Astrocyte of the cerebellum (primary cell): ENCODE data around the gene RUSF1.

Experiments used
- DNase-seq: peaks from one replicate; pipeline ENCODE4 v3.0.0-alpha.2; 2011; ENCODE audit warnings: low read depth
- H3K4me3 ChIP-seq: 2 replicates; pipeline ENCODE4 v1.5.1; 2011; ENCODE audit warnings: mild to moderate bottlenecking, low read depth, low read length, moderate library complexity
- in situ Hi-C: cut with HindIII; loops from 2 replicates; pipeline ENCODE4 v1.10.0; 2017; ENCODE audit warnings: low sequenced_read_pairs
- TF ChIP-seq, protein P1 (sequence below): IDR thresholded peaks from 2 replicates; pipeline ENCODE4 v1.5.1; 2012; ENCODE audit warnings: low read length, low read depth, moderate library complexity, mild to moderate bottlenecking; ENCODE audit errors: missing control alignments

RUSF1 gene

DNA sequence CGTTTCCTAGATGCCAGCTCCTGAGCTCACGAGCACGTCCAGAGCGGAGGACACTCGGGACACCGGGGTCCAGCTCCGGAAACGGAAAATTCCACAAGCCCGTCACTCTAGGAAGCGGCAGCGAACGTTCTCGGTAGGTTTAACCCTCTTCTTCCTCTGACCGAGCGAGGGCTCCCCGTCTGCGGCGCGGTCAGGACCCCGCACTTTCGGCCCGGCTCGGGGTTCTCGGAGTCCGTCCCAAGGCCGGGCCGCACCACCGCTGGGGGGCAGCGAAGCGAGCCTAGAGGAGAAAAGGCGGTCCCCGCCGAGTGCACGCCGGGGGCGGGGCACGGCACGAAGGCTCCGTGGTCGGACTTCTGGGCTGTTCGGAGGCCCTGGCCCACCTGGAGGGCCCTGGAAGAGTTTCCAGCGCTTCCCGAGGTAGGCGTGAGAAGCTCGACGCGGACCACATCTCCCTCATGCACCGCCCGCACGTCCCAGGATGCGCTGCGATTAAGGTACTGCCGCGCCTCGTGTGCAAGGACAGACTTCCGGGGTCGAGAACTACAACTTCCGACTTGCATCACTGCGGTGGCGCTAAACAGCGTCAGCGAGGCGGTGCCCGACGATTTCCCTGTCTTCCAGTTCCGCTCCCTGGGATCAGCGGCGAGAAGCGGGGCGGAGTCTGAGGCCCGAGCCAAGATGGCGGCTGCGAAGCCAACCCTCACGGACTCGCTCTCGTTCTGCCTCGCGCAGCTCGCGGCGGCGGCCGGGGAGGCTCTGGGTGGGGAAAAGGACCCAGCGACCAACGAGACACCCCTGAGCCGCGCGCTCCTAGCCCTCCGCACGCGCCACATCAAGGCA lies 49.1 kb downstream of the RUSF1 start, which contains the start of gene ARMC5:
Gene ARMC5 (plus strand): TSS at position 658 of the 843 bp plus-strand sequence. CDS start 24 bp downstream, at position 682.
- H3K4me3 ChIP-seq: peak within 1 kb of the TSS; percentile 82
- peak; percentile 98 for DNase-seq
- in situ Hi-C loops: loop anchor here (10.0 kb wide), 1 partner anchor 264 kb away; no protein-coding TSS in a partner anchor
- TF ChIP-seq, protein P1, sequence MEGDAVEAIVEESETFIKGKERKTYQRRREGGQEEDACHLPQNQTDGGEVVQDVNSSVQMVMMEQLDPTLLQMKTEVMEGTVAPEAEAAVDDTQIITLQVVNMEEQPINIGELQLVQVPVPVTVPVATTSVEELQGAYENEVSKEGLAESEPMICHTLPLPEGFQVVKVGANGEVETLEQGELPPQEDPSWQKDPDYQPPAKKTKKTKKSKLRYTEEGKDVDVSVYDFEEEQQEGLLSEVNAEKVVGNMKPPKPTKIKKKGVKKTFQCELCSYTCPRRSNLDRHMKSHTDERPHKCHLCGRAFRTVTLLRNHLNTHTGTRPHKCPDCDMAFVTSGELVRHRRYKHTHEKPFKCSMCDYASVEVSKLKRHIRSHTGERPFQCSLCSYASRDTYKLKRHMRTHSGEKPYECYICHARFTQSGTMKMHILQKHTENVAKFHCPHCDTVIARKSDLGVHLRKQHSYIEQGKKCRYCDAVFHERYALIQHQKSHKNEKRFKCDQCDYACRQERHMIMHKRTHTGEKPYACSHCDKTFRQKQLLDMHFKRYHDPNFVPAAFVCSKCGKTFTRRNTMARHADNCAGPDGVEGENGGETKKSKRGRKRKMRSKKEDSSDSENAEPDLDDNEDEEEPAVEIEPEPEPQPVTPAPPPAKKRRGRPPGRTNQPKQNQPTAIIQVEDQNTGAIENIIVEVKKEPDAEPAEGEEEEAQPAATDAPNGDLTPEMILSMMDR: peak; percentile 53

DNA sequence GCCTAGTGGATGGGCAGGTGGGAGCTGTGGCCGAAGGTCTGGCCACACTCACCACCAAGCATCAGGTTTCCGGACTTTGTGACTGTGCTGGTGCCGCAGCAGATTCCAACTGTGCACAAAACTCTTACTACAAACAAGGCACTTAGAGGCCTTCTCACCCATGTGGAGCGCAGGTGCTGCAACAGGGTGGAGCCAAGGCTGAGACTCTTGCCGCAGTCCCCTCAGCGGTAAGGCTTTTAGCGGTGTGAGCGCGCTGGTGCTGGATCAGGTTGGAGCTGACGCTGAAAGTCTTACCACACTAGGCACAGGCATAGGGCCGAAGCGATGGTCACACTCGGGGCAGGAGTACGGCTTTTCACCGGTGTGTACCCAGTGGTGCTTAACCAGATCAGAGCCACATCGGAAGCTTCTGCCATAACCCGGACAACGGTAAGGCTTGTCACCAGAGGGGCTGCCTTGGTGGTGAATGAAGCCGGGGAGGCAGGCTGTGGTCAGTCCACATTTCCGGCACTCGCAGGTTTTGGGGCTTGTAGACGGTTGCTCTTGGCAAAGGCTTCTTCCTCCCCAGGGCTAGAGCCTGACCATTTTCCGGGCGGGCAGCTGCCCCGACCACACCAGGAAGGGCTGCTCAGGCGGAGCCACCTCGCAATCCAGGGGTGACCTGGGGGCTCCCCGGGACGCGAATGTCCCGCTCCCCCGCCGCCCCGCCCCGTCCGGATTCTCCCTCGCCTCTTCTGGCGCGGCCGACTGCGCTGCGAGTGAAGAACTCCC lies 49.9 kb downstream of the RUSF1 start:
- H3K4me3 ChIP-seq: peak overlapping the region; percentile 82
- TF ChIP-seq, protein P1: peak; percentile 33
- DNase-seq: no peak
- in situ Hi-C loops: loop anchor here (10.0 kb wide), 1 partner anchor 263 kb away; no protein-coding TSS in a partner anchor

DNA sequence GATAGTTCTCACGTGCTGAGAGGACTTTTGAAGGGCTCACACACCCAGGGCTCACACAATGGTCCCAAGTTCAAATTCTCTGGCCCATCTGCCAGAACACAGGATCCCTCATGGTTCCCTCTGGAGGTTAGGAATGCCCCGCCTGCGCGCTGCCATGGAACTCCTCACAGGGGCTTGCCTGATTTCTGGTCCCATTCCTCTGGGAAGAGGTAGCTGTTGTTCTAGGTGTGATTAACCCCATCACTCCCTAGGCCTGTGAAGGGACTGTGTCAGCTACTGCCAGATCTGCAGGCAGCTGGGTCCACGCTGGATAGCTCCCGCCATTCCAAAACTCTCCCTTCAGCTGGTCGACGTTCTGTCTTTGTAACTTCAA lies 51.2 kb downstream of the RUSF1 start:
- H3K4me3 ChIP-seq: no peak overlapping the region
- TF ChIP-seq, protein P1: no peak
- no peak for DNase-seq
- in situ Hi-C loops: loop anchor here (10.0 kb wide), 1 partner anchor 262 kb away; no protein-coding TSS in a partner anchor

DNA sequence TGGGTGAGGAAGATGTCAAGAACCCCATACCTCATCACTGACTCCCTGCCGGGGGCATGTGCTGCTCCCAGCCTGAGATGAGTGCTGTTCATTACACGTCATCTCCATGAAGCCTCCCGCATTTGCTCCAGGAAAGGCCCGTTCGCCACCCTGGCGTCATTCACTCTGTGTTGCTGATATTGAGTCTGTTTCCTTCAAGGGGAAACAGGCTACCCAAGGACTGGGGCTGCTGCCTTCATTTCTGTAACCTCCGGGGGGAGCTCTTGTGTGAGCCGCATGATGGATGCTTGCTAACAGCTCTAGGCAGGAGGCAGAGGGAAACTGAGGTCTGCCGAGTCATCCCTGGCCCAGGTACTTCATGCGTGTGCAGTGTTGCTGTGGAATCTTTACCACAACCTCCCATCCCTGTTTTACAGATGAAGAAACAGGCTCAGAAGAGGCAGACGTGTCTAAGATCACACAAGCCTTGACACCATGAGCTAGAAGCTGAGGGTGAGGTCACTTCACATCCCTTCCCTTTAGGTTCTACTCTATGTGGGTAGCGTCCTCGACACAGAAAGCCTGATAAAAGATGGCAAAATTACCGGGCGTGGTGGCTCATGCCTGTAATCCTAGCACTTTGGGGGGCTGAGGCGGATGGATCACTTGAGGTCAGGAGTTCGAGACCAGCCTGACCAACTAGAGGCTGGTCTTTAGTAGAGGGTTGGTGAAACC lies 52.4 kb downstream of the RUSF1 start:
- TF ChIP-seq, protein P1: peak; percentile 33

DNA sequence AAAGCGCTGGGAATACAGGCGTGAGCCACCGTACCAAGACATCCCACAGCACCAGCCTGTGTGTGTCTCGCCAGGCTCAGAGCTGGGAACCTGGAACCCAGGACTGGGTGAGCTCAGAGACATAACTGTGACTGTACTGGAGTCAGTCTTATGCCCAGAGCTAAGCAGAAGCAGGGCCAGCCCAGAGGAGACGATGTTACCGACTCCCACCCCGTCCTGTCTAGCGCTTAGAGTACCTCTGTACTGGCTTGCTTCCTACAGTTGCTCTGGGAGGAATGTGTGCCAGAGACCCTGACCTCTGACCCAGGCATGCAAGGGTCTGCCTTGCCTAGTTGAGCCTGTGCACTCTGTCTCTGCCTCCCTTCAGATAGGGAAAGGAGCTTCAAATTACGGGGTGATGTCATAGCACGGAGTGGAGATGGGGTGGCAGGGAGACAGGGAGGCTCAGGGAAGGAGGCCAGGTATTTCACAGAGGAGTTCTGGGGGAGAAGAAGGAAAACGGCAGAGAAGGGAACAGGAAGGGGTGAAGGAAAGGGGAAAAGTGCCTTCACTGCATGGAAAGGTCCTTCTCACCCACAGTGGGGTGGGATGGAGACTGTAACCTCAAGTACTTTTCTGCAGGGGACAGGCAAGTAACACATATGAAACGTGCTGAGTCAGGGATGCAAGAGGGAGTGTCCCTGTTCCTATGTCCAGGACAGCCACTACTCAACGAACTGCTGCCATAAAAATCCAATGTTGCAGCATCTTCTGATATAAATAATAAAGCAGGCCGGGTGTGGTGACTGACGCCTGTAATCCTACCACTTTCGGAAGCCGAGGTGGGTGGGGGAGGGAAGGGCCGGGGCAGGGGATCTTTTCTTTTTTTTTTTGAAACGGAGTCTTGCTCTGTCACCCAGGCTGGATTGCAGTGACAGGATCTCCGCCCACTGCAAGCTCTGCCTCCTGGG lies 54.7 kb downstream of the RUSF1 start:
- no peak overlapping the region for H3K4me3 ChIP-seq
- in situ Hi-C loops: loop anchor here (10.0 kb wide), 1 partner anchor 259 kb away; no protein-coding TSS in a partner anchor
- TF ChIP-seq, protein P1: no peak
- no peak for DNase-seq

More for the DNA sequence above, 52.4 kb downstream of the RUSF1 start:
- no peak overlapping the region for H3K4me3 ChIP-seq
- no peak for DNase-seq
- in situ Hi-C loops: loop anchor here (10.0 kb wide), 1 partner anchor 261 kb away; no protein-coding TSS in a partner anchor
